ENCODE measurements around the gene FAM168A.
A peak's percentile ranks its signal among the peaks of the same experiment; 100 is the strongest.

Gene FAM168A

DNA sequence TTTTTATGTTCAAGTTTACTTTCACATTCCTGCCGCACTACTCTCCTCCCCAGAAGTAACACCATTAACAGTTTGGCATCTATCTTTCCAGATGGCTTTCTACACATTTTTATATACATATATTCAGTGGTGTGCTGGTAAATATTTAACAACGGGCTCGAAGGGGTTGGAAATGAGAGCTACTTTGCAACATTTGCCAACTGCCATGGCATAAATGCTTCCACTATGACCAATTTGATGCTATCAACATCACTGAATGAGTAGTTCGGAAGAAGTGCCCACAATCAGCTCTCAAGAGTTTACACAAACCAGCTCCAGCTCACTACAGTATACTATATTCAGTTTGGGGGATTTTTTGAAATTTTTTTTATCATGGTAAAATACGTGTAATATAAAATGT is 166.5 kb downstream of the FAM168A start:
- H3K36me3 ChIP-seq (ENCODE audit: insufficient read depth, low read length): no peaks in the 10 kb centered on the region
- no peaks in the 10 kb centered on the region for H3K9me3 ChIP-seq (replicated peaks; ENCODE audit: low read length)
- peaks cover 19% of the 10 kb centered on the region for H3K4me1 ChIP-seq (ENCODE audit: control insufficient read depth, insufficient read depth, low read length)
- H3K4me2 ChIP-seq (ENCODE audit: low read length): no peak overlapping the region
- no peaks in the 10 kb centered on the region for H3K27me3 ChIP-seq (ENCODE audit: control insufficient read depth, insufficient read depth, low read length)
- no peak overlapping the region for H3K4me3 ChIP-seq (ENCODE audit: low read length)
- H3K9ac ChIP-seq (ENCODE audit: low read depth, low read length): no peak overlapping the region

DNA sequence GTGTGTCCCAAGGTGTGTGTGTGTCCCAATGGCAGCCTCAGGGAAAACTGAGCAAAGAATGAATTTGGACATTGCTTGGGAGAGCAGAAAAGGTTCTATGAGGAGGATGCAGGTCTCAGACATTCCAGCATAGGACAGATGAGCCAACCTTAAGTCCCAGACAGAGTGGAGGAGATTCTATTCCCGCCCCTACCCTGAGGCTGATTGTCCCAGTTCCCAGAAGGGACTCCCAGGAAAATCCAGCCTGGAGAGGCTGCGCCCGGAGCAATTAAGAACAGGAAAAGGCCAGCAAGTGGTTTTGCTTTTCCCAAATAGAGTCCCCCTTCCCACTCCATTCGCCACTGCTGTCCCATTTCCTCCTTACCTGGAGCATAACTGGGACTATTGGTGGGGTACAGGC is 167.6 kb downstream of the FAM168A start:
- H3K9me3 ChIP-seq (replicated peaks; ENCODE audit: low read length): no peaks in the 10 kb centered on the region
- H3K36me3 ChIP-seq (ENCODE audit: insufficient read depth, low read length): no peaks in the 10 kb centered on the region
- H3K27me3 ChIP-seq (ENCODE audit: control insufficient read depth, insufficient read depth, low read length): no peaks in the 10 kb centered on the region
- H3K9ac ChIP-seq (ENCODE audit: low read depth, low read length): no peak overlapping the region
- H3K4me1 ChIP-seq (ENCODE audit: control insufficient read depth, insufficient read depth, low read length): peaks cover 19% of the 10 kb centered on the region
- H3K4me3 ChIP-seq (ENCODE audit: low read length): no peak overlapping the region
- H3K4me2 ChIP-seq (ENCODE audit: low read length): no peak overlapping the region

DNA sequence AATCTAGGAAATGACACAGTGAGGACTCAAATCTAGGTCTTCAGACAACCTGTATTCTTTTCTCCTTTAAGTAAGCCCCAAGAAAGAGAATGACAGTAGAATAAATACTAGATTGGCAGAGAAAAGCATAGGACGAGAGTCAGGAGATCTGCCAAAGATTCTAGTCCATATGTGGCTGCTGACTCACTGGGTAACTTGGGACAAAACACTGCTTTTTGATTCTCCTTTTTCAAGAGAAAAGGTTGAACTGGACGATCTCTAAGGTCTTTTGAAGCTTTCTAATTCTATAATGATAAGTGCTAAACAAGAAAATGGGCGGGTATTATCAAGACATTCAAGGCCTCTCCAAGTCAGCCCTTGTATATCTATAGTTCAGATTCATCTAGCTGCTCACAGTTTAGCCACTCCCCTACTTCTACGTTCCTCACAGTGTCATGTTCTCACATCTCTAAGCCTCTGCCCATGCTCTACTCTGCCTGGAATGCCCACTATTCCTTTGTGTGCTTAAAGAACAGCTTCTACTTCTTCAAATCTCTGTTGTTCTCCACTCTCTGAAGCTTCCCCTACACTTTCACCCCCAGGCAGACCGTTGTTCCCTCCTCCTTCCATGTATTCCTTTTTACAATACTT is 168.7 kb downstream of the FAM168A start:
- no peaks in the 10 kb centered on the region for H3K9me3 ChIP-seq (replicated peaks; ENCODE audit: low read length)
- no peak overlapping the region for H3K9ac ChIP-seq (ENCODE audit: low read depth, low read length)
- no peaks in the 10 kb centered on the region for H3K36me3 ChIP-seq (ENCODE audit: insufficient read depth, low read length)
- H3K4me1 ChIP-seq (ENCODE audit: control insufficient read depth, insufficient read depth, low read length): peaks cover 19% of the 10 kb centered on the region
- H3K4me3 ChIP-seq (ENCODE audit: low read length): no peak overlapping the region
- no peaks in the 10 kb centered on the region for H3K27me3 ChIP-seq (ENCODE audit: control insufficient read depth, insufficient read depth, low read length)
- H3K4me2 ChIP-seq (ENCODE audit: low read length): peak overlapping the region; percentile 27

DNA sequence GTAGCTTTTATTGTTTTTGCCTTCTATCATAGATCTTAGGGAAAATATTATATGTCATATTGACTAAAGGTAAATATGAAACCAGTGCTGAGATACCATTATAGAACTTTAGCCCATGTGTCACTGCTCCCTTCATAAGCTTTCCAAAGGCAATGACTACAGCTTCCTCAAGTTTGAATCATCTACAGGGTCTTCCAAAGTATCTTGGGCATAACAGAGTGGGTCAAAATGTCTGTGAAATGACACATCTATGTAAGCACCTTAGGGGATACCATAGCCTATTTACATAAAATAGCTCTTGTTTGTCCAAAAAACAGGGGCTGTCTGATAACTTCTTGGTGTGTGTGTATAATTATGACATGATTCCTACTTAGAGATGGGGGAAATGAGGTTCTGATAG is 169.2 kb downstream of the FAM168A start:
- H3K36me3 ChIP-seq (ENCODE audit: insufficient read depth, low read length): no peaks in the 10 kb centered on the region
- no peaks in the 10 kb centered on the region for H3K9me3 ChIP-seq (replicated peaks; ENCODE audit: low read length)
- H3K9ac ChIP-seq (ENCODE audit: low read depth, low read length): no peak overlapping the region
- peaks cover 19% of the 10 kb centered on the region for H3K4me1 ChIP-seq (ENCODE audit: control insufficient read depth, insufficient read depth, low read length)
- H3K4me3 ChIP-seq (ENCODE audit: low read length): no peak overlapping the region
- H3K27me3 ChIP-seq (ENCODE audit: control insufficient read depth, insufficient read depth, low read length): no peaks in the 10 kb centered on the region
- peak overlapping the region; percentile 27 for H3K4me2 ChIP-seq (ENCODE audit: low read length)

DNA sequence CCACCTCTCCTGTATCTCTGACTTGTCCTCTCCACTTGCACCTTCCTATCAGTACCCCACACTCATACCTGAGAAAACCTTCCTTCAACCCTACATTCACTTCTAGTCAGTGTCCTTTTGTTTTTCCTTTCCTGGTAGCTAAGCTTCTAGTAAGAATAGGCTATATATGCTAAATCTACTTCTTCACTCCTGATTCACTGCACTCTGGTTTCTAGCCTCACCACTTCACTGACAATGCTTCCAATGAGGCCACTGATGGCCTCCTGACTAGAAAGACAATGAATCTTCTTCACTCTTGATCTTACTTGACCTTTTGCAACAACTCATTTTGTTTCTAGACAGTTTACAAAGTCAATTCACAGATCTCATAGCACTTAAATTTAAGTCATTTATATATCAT is 169.7 kb downstream of the FAM168A start:
- Histone ChIP-seq H3K4me2 (ENCODE audit: low read length) (no peak overlapping the region), H3K36me3 (ENCODE audit: insufficient read depth, low read length) (no peaks in the 10 kb centered on the region), H3K27me3 (ENCODE audit: control insufficient read depth, insufficient read depth, low read length) (no peaks in the 10 kb centered on the region), H3K9me3 (replicated peaks; ENCODE audit: low read length) (no peaks in the 10 kb centered on the region), H3K4me1 (ENCODE audit: control insufficient read depth, insufficient read depth, low read length) (peaks cover 19% of the 10 kb centered on the region), H3K9ac (ENCODE audit: low read depth, low read length) (no peak overlapping the region), H3K4me3 (ENCODE audit: low read length) (no peak overlapping the region)

DNA sequence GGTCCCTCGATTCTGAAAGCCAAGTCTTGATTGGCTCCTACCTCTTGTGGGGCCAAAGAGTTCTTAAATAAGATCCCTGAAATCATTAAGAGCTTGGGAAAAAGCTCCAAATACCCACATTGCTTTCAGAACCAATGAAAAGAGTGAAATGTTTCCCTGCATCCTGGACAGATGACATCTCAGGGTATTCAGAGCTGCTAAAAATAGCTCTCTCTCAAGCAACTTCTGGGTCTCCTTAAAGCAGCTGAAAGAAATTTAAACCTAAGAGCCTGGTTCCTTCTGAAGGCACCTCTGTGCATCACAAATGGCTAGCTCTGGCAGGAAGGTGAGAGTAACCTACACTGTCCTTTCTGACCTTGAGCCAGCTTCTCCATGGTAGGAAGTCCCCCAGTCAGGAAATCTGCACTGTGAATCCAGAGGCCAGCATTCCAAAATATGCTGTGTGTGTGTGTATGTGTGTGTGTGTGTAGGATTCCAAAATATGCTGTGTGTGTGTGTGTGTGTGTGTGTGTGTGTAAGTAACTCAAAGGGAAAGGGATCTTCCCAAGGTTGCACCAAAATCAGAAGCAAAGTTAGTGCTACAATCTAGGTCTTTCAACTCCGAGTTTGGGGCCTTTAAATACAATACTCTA is 171.6 kb downstream of the FAM168A start:
- Histone ChIP-seq H3K4me3 (ENCODE audit: low read length) (no peak overlapping the region), H3K36me3 (ENCODE audit: insufficient read depth, low read length) (no peaks in the 10 kb centered on the region), H3K4me1 (ENCODE audit: control insufficient read depth, insufficient read depth, low read length) (peaks cover 19% of the 10 kb centered on the region), H3K27me3 (ENCODE audit: control insufficient read depth, insufficient read depth, low read length) (no peaks in the 10 kb centered on the region), H3K9me3 (replicated peaks; ENCODE audit: low read length) (no peaks in the 10 kb centered on the region), H3K4me2 (ENCODE audit: low read length) (no peak overlapping the region), H3K9ac (ENCODE audit: low read depth, low read length) (no peak overlapping the region)

DNA sequence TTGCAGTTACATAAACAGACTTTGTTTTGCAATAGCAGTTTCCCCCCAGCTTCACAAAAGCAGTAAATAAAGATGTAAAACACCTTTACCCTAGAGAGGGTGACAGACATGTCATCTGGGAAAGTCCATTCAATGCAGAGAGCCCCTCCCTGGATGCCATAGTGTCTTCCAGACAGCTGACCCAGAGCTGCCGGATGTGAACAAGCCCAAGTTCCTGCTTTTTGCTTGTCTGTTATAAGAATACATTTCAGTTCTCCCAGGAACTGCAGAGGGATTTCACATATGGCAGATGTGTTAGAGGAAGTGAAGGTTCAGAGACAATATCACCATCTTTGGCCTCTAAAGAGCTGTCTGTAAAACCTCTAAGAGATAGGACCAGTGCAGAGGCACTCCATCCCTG is 172.8 kb downstream of the FAM168A start:
- Histone ChIP-seq H3K4me3 (ENCODE audit: low read length) (no peak overlapping the region), H3K4me1 (ENCODE audit: control insufficient read depth, insufficient read depth, low read length) (peaks cover 19% of the 10 kb centered on the region), H3K9ac (ENCODE audit: low read depth, low read length) (no peak overlapping the region), H3K9me3 (replicated peaks; ENCODE audit: low read length) (no peaks in the 10 kb centered on the region), H3K36me3 (ENCODE audit: insufficient read depth, low read length) (no peaks in the 10 kb centered on the region), H3K4me2 (ENCODE audit: low read length) (no peak overlapping the region), H3K27me3 (ENCODE audit: control insufficient read depth, insufficient read depth, low read length) (no peaks in the 10 kb centered on the region)

DNA sequence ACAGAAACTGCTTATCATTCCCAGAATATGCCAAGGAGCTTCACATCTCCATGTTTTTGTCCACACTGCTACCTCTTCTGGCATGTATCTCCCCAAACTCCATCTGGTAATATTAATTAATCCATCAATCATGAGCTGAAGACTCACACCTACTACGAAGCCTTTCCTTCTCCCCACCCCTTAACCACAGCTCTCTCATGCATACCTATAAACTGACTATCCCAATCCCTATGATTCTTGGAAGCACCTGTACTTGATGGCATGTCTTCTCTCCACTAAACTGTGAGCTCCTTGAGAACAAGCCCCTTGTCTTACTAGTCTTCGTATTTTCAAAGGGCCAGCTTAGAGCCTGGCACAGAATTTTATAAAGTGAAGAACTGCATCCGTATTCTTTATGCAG is 174.4 kb downstream of the FAM168A start:
- H3K9me3 ChIP-seq (replicated peaks; ENCODE audit: low read length): no peaks in the 10 kb centered on the region
- H3K9ac ChIP-seq (ENCODE audit: low read depth, low read length): no peak overlapping the region
- peaks cover 4% of the 10 kb centered on the region for H3K36me3 ChIP-seq (ENCODE audit: insufficient read depth, low read length)
- no peaks in the 10 kb centered on the region for H3K27me3 ChIP-seq (ENCODE audit: control insufficient read depth, insufficient read depth, low read length)
- no peak overlapping the region for H3K4me3 ChIP-seq (ENCODE audit: low read length)
- H3K4me2 ChIP-seq (ENCODE audit: low read length): no peak overlapping the region
- peaks cover 4% of the 10 kb centered on the region for H3K4me1 ChIP-seq (ENCODE audit: control insufficient read depth, insufficient read depth, low read length)

DNA sequence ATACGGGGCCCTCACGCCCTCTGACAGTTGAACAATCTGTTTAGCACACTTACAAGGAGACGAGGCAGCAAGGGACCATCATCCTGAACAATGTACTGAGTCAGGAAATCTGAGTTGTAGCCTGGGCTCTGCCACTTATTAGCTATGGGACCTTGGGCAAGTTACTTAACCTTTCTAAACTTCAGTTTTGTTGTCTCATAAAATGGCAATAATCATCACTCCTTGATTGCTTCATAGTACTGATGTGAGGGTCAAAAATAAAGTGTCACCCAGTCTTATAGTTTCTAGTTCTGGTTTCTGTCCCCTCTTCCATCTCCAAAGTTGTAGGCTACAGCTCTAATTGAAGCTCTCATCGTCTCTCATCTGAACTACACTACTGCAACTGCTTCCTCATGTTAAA is 175.0 kb downstream of the FAM168A start:
- Histone ChIP-seq H3K9me3 (replicated peaks; ENCODE audit: low read length) (no peaks in the 10 kb centered on the region), H3K27me3 (ENCODE audit: control insufficient read depth, insufficient read depth, low read length) (no peaks in the 10 kb centered on the region), H3K36me3 (ENCODE audit: insufficient read depth, low read length) (peaks cover 4% of the 10 kb centered on the region), H3K9ac (ENCODE audit: low read depth, low read length) (no peak overlapping the region), H3K4me1 (ENCODE audit: control insufficient read depth, insufficient read depth, low read length) (no peaks in the 10 kb centered on the region), H3K4me2 (ENCODE audit: low read length) (no peak overlapping the region), H3K4me3 (ENCODE audit: low read length) (no peak overlapping the region)

DNA sequence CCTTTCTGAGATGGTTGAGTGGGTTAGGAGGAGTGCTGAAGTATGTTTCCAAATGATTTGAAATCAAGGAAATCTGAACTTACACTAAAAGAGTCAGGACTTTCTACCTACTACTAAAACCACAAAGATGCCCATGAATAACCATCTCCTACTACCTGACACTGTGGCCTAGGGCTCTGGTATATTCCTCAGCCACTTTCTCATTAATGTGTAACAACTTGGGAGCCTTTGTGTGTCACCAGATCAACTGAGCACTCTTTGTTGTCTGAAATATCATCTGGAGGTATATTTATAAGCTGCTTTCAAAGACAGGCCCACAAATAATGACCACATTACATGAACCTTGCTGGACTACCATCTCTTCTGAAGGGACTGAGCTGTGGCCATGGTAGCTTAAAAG is 177.8 kb downstream of the FAM168A start:
- Histone ChIP-seq H3K4me2 (ENCODE audit: low read length) (no peak overlapping the region), H3K9me3 (replicated peaks; ENCODE audit: low read length) (no peaks in the 10 kb centered on the region), H3K4me3 (ENCODE audit: low read length) (no peak overlapping the region), H3K4me1 (ENCODE audit: control insufficient read depth, insufficient read depth, low read length) (peaks cover 11% of the 10 kb centered on the region), H3K27me3 (ENCODE audit: control insufficient read depth, insufficient read depth, low read length) (no peaks in the 10 kb centered on the region), H3K9ac (ENCODE audit: low read depth, low read length) (no peak overlapping the region), H3K36me3 (ENCODE audit: insufficient read depth, low read length) (peaks cover 6% of the 10 kb centered on the region)

DNA sequence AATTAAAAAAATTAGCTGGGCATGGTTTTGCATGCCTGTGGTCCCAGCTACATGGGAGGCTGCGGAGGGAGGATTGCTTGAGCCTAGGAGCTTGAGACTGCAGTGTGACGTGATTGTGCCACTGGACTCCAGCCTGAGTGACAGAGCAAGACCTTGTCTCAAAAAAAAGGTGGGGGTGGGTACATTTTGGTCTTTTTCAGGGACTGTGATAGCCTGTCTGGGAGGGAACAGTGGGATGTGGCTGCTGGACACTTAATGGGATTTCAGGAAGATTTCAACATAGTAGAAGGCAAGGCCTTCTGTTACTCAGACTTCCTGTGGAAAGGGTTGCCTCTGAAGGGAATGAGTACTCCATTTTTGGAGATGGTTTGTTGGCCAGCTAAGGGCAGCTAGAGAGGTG is 181.1 kb downstream of the FAM168A start:
- Histone ChIP-seq H3K9me3 (replicated peaks; ENCODE audit: low read length) (no peaks in the 10 kb centered on the region), H3K36me3 (ENCODE audit: insufficient read depth, low read length) (peaks cover 6% of the 10 kb centered on the region), H3K27me3 (ENCODE audit: control insufficient read depth, insufficient read depth, low read length) (no peaks in the 10 kb centered on the region), H3K9ac (ENCODE audit: low read depth, low read length) (no peak overlapping the region), H3K4me3 (ENCODE audit: low read length) (no peak overlapping the region), H3K4me1 (ENCODE audit: control insufficient read depth, insufficient read depth, low read length) (peaks cover 14% of the 10 kb centered on the region), H3K4me2 (ENCODE audit: low read length) (no peak overlapping the region)
